ENCODE measurements around the gene DHODH. TPM values are rescaled to one million over a fixed set of nuclear protein-coding genes. Genes with fewer than 3 reads are reported as not detected.
A peak's percentile ranks its signal among the peaks of the same experiment; 100 is the strongest.
"Not testable (repeated sequence)": the region's sequence is repeated elsewhere in the genome, so short reads cannot be mapped to it uniquely, and the experiment has no call there.

DHODH gene
- total RNA-seq, 2 experiments from 2014 or later = 15.5 to 21.4 TPM

DNA sequence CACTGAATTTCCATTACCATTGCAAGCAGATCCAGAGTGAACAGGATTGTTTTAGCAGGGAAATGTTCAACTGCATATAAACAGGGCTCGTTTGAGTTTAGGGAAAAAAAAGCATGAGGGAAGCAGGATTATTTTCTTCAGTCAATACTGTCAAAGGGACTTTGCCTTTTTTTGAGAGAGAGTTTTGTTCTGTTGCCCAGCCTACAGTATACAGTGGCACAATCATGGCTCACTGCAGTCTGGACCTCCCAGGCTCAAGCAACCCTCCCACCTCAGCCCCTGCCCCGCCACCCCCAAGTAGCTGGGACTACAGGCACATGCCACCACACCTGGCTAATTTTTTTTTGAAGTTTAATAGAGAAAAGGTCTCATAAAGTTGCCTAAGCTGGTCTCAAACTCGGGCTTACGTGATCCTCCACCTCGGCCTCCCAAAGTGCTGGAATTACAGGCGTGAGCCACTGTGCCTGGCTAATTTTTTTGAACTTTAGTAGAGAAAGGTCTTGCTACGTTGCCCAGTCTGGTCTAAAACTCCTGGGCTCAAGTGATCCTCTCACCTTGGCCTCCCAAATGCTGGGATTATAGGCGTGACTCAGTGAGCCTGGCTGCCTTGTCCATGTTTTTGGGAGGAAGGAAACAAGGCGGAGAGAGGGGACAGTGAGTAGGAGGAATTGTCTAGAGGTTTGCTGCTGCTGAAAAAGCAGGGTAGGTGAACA, 23.1 kb upstream of the DHODH start:
- DNase-seq (no peak), ATAC-seq (no peak)
- Mint-ChIP-seq H3K27ac (no peak overlapping the region), H3K9me3 (ENCODE audit: low read depth) (no peaks in the 10 kb centered on the region), H3K4me1 (no peaks in the 10 kb centered on the region), H3K36me3 (ENCODE audit: low read depth) (no peaks in the 10 kb centered on the region), H3K4me3 (no peak overlapping the region), H3K27me3 (peaks cover 10% of the 10 kb centered on the region)
- intact Hi-C loops (cut with DNase I, micrococcal nuclease) = no loop called here
- ChIA-PET POLR2A (no interaction called here), CTCF (interaction anchor here (0.9 kb wide), 1 partner anchor 9 kb away, joined by 3 read pairs; no protein-coding TSS in a partner anchor)

DNA sequence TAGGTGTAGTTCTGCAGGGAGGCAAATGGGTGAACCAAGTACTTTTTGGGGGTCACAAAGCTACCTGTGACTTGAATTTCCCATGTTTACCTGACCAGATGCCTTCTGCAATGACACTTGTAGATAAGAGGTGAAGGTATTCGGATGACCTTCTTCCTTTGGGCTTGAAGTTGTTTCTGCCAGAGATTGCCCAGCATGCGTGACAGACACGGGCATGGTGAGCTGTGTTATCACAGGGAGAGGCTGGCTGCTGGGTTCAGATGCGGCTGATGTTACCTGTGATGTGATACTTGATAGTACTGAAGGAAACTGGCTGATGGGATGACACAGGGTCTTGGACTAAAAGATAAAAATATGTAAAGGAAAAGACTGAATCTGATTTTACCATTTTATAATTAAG, 22.4 kb upstream of the DHODH start:
- Mint-ChIP-seq H3K4me3 (no peak overlapping the region), H3K27ac (no peak overlapping the region), H3K36me3 (ENCODE audit: low read depth) (no peaks in the 10 kb centered on the region), H3K27me3 (peaks cover 6% of the 10 kb centered on the region), H3K4me1 (no peaks in the 10 kb centered on the region), H3K9me3 (ENCODE audit: low read depth) (no peaks in the 10 kb centered on the region)
- no peak for ATAC-seq
- POLR2A ChIA-PET = no interaction called here
- intact Hi-C loops (cut with DNase I, micrococcal nuclease) = no loop called here
- CTCF ChIA-PET = no interaction called here
- DNase-seq = no peak

DNA sequence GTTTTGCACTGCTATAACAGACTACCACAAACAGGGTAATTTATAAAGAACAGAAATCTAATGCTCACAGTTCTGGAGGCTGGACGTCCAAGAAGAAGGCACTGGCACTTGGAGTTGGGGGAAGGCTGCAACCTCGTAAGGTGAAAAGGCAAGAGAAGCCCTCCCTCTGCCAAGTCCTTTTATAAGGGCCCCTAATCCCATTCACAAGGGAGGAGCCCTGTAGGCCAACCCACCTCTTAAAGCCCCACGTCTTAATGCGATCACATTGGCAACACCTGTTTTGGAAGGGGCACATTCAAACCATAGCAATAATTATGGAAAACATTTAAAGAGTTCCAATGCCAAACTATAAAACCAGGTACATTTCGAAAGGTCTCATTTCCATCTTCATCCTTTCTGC, 13.5 kb upstream of the DHODH start:
- peaks cover 7% of the 10 kb centered on the region for H3K27me3 Mint-ChIP-seq
- no peak overlapping the region for H3K4me3 Mint-ChIP-seq
- H3K4me1 Mint-ChIP-seq = no peaks in the 10 kb centered on the region
- no peak overlapping the region for H3K27ac Mint-ChIP-seq
- POLR2A ChIA-PET = no interaction called here
- ATAC-seq = no peak
- CTCF ChIA-PET = no interaction called here
- no peaks in the 10 kb centered on the region for H3K36me3 Mint-ChIP-seq (ENCODE audit: low read depth)
- intact Hi-C loops (cut with DNase I, micrococcal nuclease) = no loop called here
- DNase-seq = no peak
- H3K9me3 Mint-ChIP-seq (ENCODE audit: low read depth) = no peaks in the 10 kb centered on the region

DNA sequence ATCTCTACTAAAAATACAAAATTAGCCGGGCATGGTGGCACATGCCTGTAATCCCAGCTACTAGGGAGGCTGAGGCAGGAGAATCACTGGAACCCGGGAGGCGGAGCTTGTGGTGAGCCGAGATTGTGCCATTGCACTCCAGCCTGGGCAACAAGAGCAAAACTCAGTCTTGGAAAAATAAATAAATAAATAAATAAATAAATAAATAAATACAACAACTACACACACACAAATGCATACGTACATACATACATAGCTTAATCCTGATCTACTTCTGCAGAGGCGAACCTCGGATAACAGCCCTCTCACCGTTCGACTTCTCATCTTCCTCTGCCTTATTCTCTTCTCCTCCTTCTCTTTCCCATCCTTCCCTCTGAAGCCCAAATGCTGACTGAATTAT, 11.0 kb upstream of the DHODH start:
- H3K9me3 Mint-ChIP-seq (ENCODE audit: low read depth); CTCF ChIA-PET; intact Hi-C loops (cut with DNase I, micrococcal nuclease); H3K4me3 Mint-ChIP-seq; H3K27ac Mint-ChIP-seq; H3K36me3 Mint-ChIP-seq (ENCODE audit: low read depth); H3K27me3 Mint-ChIP-seq; POLR2A ChIA-PET; DNase-seq; ATAC-seq; H3K4me1 Mint-ChIP-seq: not testable (repeated sequence)

DNA sequence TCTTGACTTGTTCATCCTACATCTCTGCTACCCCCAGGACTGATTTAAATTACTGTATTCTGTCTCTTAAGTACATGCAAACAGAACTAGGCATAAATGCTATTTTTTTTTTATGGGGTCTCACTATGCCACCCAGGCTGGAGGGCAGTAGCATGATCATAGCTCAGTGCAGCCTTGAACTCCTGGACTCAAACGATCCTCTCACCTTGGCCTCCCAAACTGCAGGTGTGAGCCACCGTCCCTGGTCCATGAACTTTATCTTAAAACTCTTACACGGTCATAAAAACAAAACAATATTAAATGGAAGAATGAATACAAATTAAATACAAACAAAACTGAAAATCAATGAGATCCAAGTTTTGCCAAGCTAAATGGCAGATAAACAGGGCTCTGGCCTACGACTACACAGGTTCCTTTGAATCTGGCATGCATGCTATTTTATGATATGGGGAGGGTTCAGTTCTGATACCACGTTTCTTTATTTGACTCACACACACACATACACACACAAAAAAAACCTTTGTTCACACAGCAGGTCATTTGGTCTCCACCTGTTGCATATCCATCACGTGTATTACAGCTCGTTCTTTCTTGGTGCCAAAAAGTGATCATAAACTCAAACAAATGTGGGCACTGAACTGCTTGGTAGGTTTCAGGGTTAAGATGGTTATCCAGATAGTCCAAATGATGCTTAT, 7.2 kb upstream of the DHODH start:
- peaks cover 5% of the 10 kb centered on the region for H3K27me3 Mint-ChIP-seq
- H3K9me3 Mint-ChIP-seq (ENCODE audit: low read depth) = no peaks in the 10 kb centered on the region
- intact Hi-C loops (cut with DNase I, micrococcal nuclease) = loop anchor here (10.0 kb wide), 3 partner anchors 663 to 1197 kb away; partner anchors contain the start of genes CMTR2 (in 1 of the 2) and VAC14 (in 1 of the 2)
- H3K27ac Mint-ChIP-seq = no peak overlapping the region
- no peak for DNase-seq
- POLR2A ChIA-PET = no interaction called here
- H3K4me3 Mint-ChIP-seq = no peak overlapping the region
- CTCF ChIA-PET = interaction anchor here (0.9 to 1.2 kb wide), 2 partner anchors 17 to 40 kb away, joined by 3 read pairs; no protein-coding TSS in a partner anchor
- H3K4me1 Mint-ChIP-seq = no peaks in the 10 kb centered on the region
- ATAC-seq = no peak
- H3K36me3 Mint-ChIP-seq (ENCODE audit: low read depth) = no peaks in the 10 kb centered on the region

GRCh38 chr16:72002619-72003018, 5.9 kb upstream of the DHODH start:
- Mint-ChIP-seq H3K36me3 (ENCODE audit: low read depth) (no peaks in the 10 kb centered on the region), H3K27me3 (peaks cover 2% of the 10 kb centered on the region), H3K4me1 (no peaks in the 10 kb centered on the region), H3K9me3 (ENCODE audit: low read depth) (no peaks in the 10 kb centered on the region), H3K4me3 (no peak overlapping the region), H3K27ac (no peak overlapping the region)
- no peak for DNase-seq
- ChIA-PET POLR2A (no interaction called here), CTCF (no interaction called here)
- no peak for ATAC-seq
- intact Hi-C loops (cut with DNase I, micrococcal nuclease) = loop anchor here (10.0 kb wide), 3 partner anchors 662 to 1198 kb away; partner anchors contain the start of genes CMTR2 (in 1 of the 2) and VAC14 (in 1 of the 2)

- Mint-ChIP-seq H3K36me3 (ENCODE audit: low read depth) (peaks cover 13% of the 10 kb centered on the region), H3K4me1 (peaks cover 15% of the 10 kb centered on the region), H3K4me3 (peak overlapping the region; percentile 94)
- POLR2A ChIA-PET; H3K27me3 Mint-ChIP-seq; DNase-seq; H3K9me3 Mint-ChIP-seq (ENCODE audit: low read depth); ATAC-seq; CTCF ChIA-PET; H3K27ac Mint-ChIP-seq: not testable (repeated sequence)
- intact Hi-C loops (cut with DNase I, micrococcal nuclease) = loop anchor here (1.0 to 10.0 kb wide), 11 partner anchors 85 to 1203 kb away; partner anchors contain the start of genes DHX38 (in 2 of the 2), TXNL4B (in 2 of the 2), CMTR2 (in 1 of the 2) and IST1 (in 1 of the 2)
Observed at GRCh38 chr16:72008065-72008423, 500 bp upstream of the DHODH start.

- Mint-ChIP-seq H3K27ac (peak overlapping the region; percentile 73), H3K4me3 (peak overlapping the region; percentile 94), H3K4me1 (peaks cover 25% of the 10 kb centered on the region), H3K36me3 (ENCODE audit: low read depth) (peaks cover 18% of the 10 kb centered on the region), H3K27me3 (no peaks in the 10 kb centered on the region), H3K9me3 (ENCODE audit: low read depth) (no peaks in the 10 kb centered on the region)
- no peak for DNase-seq
- ChIA-PET POLR2A (interaction anchor here (1.7 kb wide), 1 partner anchor 9 kb away, joined by 3 read pairs; no protein-coding TSS in a partner anchor), CTCF (no interaction called here)
- intact Hi-C loops (cut with DNase I, micrococcal nuclease) = loop anchor here (10.0 kb wide), 3 partner anchors 655 to 1205 kb away; partner anchors contain the start of genes CMTR2 (in 1 of the 2) and VAC14 (in 1 of the 2)
- ATAC-seq = no peak
Observed at GRCh38 chr16:72009779-72010178, 1.2 kb downstream of the DHODH start.

DNA sequence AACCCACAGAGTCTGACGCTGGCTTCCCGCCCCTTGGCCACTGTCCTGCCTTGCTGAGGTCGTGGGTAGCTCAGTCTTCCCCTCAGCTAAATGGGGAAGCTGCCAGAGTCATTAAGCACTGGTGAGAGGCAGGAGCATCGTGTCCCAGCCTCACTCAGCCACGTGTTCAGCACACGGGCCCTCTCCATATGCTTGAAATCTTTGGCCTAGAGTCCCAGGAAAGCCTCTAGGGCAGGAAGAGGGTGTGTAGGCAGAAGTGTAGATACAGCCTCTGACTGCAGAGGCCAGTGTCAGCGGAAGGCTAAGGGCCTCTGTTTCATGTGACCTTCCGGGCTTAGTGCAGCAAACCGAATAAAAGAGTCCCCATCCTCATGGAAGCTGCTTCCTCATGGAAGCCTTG, 4.1 kb downstream of the DHODH start:
- CTCF ChIA-PET = interaction anchor here (0.5 kb wide), 1 partner anchor 42 kb away, joined by 3 read pairs; no protein-coding TSS in a partner anchor
- Mint-ChIP-seq H3K36me3 (ENCODE audit: low read depth) (peaks cover 24% of the 10 kb centered on the region), H3K4me3 (no peak overlapping the region), H3K9me3 (ENCODE audit: low read depth) (no peaks in the 10 kb centered on the region), H3K27me3 (no peaks in the 10 kb centered on the region), H3K4me1 (peaks cover 25% of the 10 kb centered on the region), H3K27ac (peak overlapping the region; percentile 55)
- DNase-seq (no peak), ATAC-seq (no peak)
- POLR2A ChIA-PET = no interaction called here
- intact Hi-C loops (cut with DNase I, micrococcal nuclease) = no loop called here

- Mint-ChIP-seq H3K4me3 (no peak overlapping the region), H3K27me3 (no peaks in the 10 kb centered on the region), H3K36me3 (ENCODE audit: low read depth) (peaks cover 27% of the 10 kb centered on the region), H3K4me1 (peaks cover 25% of the 10 kb centered on the region), H3K9me3 (ENCODE audit: low read depth) (no peaks in the 10 kb centered on the region), H3K27ac (peak overlapping the region; percentile 77)
- POLR2A ChIA-PET = no interaction called here
- intact Hi-C loops (cut with DNase I, micrococcal nuclease) = no loop called here
- CTCF ChIA-PET = interaction anchor here (1.1 kb wide), 1 partner anchor 139 kb away, joined by 3 read pairs; no protein-coding TSS in a partner anchor
- no peak for ATAC-seq
- peak; percentile 45 for DNase-seq
Observed at GRCh38 chr16:72013389-72013788, 4.8 kb downstream of the DHODH start.

GRCh38 chr16:72013888-72014581, 5.5 kb downstream of the DHODH start:
- Mint-ChIP-seq H3K4me1 (peaks cover 23% of the 10 kb centered on the region), H3K36me3 (ENCODE audit: low read depth) (peaks cover 28% of the 10 kb centered on the region), H3K27me3 (no peaks in the 10 kb centered on the region), H3K27ac (peak overlapping the region; percentile 77), H3K4me3 (no peak overlapping the region), H3K9me3 (ENCODE audit: low read depth) (no peaks in the 10 kb centered on the region)
- intact Hi-C loops (cut with DNase I, micrococcal nuclease) = no loop called here
- ATAC-seq (no peak), DNase-seq (no peak)
- ChIA-PET CTCF (interaction anchor here (1.0 to 1.1 kb wide), 2 partner anchors 140 to 403 kb away, joined by 3 read pairs; no protein-coding TSS in a partner anchor), POLR2A (no interaction called here)

All from activated CD4-positive, alpha-beta T cell treated with anti-CD3 and anti-CD28 coated beads for 36 hours (primary cell).